NB4 (cell line): Measurements from ENCODE around the gene ALG1.

Experiments used
- POLR2A ChIP-seq: IDR thresholded peaks from 2 replicates; pipeline ENCODE4 v1.6.1; 2011; ENCODE audit warnings: mild to moderate bottlenecking; ENCODE audit not compliant: insufficient read length; ENCODE audit errors: extremely low read depth
- TF ChIP-seq, protein P1 (sequence below): IDR thresholded peaks from one replicate; pipeline ENCODE4 v1.5.1; 2012; ENCODE audit warnings: low read depth, low read length

DNA sequence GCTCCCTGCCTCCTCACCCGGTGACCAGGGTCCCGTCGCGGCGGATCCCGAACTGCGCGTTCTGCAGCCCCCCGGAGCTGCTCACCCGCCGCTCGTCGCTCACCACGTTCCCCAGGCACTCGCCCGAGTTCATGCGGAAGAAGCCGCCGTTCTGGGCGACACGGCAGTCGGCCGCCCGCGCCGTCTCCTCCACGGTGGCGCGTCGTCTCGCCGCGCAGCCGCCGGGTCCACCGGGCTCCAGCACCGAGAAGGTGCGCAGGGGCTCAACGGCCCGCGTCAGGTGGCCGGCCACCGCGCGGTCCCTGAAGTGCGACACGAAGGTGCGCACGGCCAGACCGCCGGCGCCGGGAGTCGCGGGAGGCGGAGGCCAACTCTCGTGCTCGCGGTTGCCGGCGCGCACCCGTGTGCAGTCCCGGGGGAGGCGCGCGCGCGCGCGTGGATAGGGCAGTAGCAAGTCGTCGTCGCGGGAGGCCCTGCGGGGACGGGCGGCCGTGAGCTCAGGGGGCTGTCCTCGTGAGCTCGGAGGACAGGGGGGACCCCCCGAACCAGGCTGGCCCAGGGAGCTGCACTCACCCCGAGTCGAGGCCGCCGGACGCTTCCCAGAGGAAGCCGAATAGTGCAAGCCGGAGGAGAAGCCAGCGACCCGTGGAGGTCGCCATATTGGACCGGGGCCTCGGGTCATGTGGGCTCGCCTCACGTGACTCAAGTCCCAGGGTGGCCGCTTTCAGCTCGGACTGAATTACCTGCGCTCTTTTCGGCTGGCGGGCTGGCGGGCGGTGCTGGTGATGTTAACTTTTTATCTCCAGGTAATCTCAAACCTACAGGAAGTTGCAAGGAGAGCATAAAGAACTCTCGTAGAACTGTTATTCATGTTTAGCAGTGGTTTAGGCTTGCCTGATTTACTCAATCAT, 38.1 kb upstream of the ALG1 start, which contains the start of gene NAGPA:
- TF ChIP-seq, protein P1, sequence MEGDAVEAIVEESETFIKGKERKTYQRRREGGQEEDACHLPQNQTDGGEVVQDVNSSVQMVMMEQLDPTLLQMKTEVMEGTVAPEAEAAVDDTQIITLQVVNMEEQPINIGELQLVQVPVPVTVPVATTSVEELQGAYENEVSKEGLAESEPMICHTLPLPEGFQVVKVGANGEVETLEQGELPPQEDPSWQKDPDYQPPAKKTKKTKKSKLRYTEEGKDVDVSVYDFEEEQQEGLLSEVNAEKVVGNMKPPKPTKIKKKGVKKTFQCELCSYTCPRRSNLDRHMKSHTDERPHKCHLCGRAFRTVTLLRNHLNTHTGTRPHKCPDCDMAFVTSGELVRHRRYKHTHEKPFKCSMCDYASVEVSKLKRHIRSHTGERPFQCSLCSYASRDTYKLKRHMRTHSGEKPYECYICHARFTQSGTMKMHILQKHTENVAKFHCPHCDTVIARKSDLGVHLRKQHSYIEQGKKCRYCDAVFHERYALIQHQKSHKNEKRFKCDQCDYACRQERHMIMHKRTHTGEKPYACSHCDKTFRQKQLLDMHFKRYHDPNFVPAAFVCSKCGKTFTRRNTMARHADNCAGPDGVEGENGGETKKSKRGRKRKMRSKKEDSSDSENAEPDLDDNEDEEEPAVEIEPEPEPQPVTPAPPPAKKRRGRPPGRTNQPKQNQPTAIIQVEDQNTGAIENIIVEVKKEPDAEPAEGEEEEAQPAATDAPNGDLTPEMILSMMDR = no peak
- no peak for TF ChIP-seq POLR2A
